ENCODE results near the gene CLSTN2.

The CLSTN2 gene

GRCh38 chr3:140187656-140188221 is 252.8 kb downstream of the CLSTN2 start:
- DNase-seq (ENCODE audit: low spot score): no peak

- DNase-seq (ENCODE audit: low spot score): no peak
Observed at GRCh38 chr3:140188285-140188684, 253.3 kb downstream of the CLSTN2 start.

- DNase-seq (ENCODE audit: low spot score): no peak
Observed at GRCh38 chr3:140189267-140189666, 254.3 kb downstream of the CLSTN2 start.

GRCh38 chr3:140189976-140190375 is 255.0 kb downstream of the CLSTN2 start:
- DNase-seq (ENCODE audit: low spot score): no peak

GRCh38 chr3:140196970-140197369 is 262.0 kb downstream of the CLSTN2 start:
- DNase-seq (ENCODE audit: low spot score): no peak

- DNase-seq (ENCODE audit: low spot score): no peak
Observed at GRCh38 chr3:140198242-140198641, 263.3 kb downstream of the CLSTN2 start.

- DNase-seq (ENCODE audit: low spot score): no peak
Observed at GRCh38 chr3:140199008-140199407, 264.0 kb downstream of the CLSTN2 start.

- DNase-seq (ENCODE audit: low spot score): no peak
Observed at GRCh38 chr3:140199743-140200142, 264.8 kb downstream of the CLSTN2 start.

GRCh38 chr3:140203510-140203909 is 268.5 kb downstream of the CLSTN2 start:
- no peak for DNase-seq (ENCODE audit: low spot score)

GRCh38 chr3:140204271-140204984 is 269.4 kb downstream of the CLSTN2 start:
- DNase-seq (ENCODE audit: low spot score): no peak

GRCh38 chr3:140205598-140205997 is 270.6 kb downstream of the CLSTN2 start:
- DNase-seq (ENCODE audit: low spot score): no peak

GRCh38 chr3:140206196-140207040 is 271.4 kb downstream of the CLSTN2 start:
- no peak for DNase-seq (ENCODE audit: low spot score)

- no peak for DNase-seq (ENCODE audit: low spot score)
Observed at GRCh38 chr3:140207541-140207940, 272.6 kb downstream of the CLSTN2 start.

GRCh38 chr3:140216249-140216648 is 281.3 kb downstream of the CLSTN2 start:
- no peak for DNase-seq (ENCODE audit: low spot score)

- DNase-seq (ENCODE audit: low spot score): no peak
Observed at GRCh38 chr3:140219291-140219690, 284.3 kb downstream of the CLSTN2 start.

- no peak for DNase-seq (ENCODE audit: low spot score)
Observed at GRCh38 chr3:140219923-140220452, 285.0 kb downstream of the CLSTN2 start.

- DNase-seq (ENCODE audit: low spot score): no peak
Observed at GRCh38 chr3:140223197-140223596, 288.2 kb downstream of the CLSTN2 start.

- DNase-seq (ENCODE audit: low spot score): no peak
Observed at GRCh38 chr3:140223631-140224030, 288.6 kb downstream of the CLSTN2 start.

GRCh38 chr3:140224307-140224706 is 289.3 kb downstream of the CLSTN2 start:
- no peak for DNase-seq (ENCODE audit: low spot score)

GRCh38 chr3:140225996-140226395 is 291.0 kb downstream of the CLSTN2 start:
- no peak for DNase-seq (ENCODE audit: low spot score)

- no peak for DNase-seq (ENCODE audit: low spot score)
Observed at GRCh38 chr3:140233702-140234101, 298.7 kb downstream of the CLSTN2 start.

- no peak for DNase-seq (ENCODE audit: low spot score)
Observed at GRCh38 chr3:140234256-140234655, 299.3 kb downstream of the CLSTN2 start.
